Keratinocyte (primary cell): ENCODE data around the gene SPTBN4.

Experiments
- EZH2 ChIP-seq: IDR thresholded peaks from one replicate; pipeline ENCODE4 v1.6.1; 2012; ENCODE audit warnings: inconsistent platforms, mild to moderate bottlenecking, low read length, moderate library complexity
- TF ChIP-seq, protein P1 (sequence below), 3 experiments: IDR thresholded peaks in 1 of 3; conservative IDR thresholded peaks in 1 of 3; optimal IDR thresholded peaks in 1 of 3; 2 replicates in 2 of 3; 3 replicates in 1 of 3; pipeline versions ENCODE3 to v1.5.1; 2011; ENCODE audit warnings: low read length in 3 of 3, mild to moderate bottlenecking in 3 of 3, moderate library complexity in 2 of 3, control low read depth in 1 of 3, inconsistent platforms in 1 of 3; ENCODE audit not compliant: insufficient read depth in 2 of 3; ENCODE audit errors: extremely low read depth in 1 of 3

DNA sequence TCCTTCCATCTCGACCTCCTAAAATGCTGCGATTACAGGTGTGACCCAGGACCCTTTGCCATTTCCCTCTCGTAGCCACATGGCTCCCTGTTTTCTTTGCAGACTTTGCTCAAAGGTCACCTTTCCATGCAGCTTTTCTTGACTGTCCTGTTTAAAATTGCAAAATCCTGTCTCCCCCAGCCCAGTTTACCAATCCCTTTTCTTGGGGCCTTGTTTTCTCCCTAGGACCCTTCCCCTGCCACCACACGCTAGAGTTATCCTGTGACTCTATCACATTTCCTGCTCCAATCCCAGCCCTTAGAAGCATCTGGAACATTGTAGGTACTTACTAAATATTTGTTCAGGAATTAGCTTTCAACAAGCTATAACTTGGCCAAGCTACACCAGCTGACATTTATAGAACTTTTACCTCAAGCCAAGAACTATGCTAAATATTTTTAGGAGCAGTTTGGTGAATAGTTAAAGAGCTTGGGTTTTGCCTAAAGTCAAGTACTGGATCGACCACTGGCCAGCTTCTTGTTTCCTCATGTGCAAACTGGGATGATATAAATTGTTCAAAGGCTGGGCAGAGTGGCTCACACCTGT lies 13.6 kb upstream of the SPTBN4 start:
- TF ChIP-seq, protein P1, sequence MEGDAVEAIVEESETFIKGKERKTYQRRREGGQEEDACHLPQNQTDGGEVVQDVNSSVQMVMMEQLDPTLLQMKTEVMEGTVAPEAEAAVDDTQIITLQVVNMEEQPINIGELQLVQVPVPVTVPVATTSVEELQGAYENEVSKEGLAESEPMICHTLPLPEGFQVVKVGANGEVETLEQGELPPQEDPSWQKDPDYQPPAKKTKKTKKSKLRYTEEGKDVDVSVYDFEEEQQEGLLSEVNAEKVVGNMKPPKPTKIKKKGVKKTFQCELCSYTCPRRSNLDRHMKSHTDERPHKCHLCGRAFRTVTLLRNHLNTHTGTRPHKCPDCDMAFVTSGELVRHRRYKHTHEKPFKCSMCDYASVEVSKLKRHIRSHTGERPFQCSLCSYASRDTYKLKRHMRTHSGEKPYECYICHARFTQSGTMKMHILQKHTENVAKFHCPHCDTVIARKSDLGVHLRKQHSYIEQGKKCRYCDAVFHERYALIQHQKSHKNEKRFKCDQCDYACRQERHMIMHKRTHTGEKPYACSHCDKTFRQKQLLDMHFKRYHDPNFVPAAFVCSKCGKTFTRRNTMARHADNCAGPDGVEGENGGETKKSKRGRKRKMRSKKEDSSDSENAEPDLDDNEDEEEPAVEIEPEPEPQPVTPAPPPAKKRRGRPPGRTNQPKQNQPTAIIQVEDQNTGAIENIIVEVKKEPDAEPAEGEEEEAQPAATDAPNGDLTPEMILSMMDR (optimal IDR thresholded peaks at IDR 0.05 in 1 of 3, IDR thresholded peaks at IDR 0.05 in 1 of 3, conservative IDR thresholded peaks at IDR 0.05 in 1 of 3; ENCODE audit: extremely low read depth in 1 of 3, insufficient read depth in 2 of 3, low read length in 3 of 3): no peak
- TF ChIP-seq EZH2: no peak
